ENCODE data around the gene SPON1.

The SPON1 gene

GRCh38 chr11:14021738-14022137 lies 59.2 kb downstream of the SPON1 start:
- TF ChIP-seq, protein P1, sequence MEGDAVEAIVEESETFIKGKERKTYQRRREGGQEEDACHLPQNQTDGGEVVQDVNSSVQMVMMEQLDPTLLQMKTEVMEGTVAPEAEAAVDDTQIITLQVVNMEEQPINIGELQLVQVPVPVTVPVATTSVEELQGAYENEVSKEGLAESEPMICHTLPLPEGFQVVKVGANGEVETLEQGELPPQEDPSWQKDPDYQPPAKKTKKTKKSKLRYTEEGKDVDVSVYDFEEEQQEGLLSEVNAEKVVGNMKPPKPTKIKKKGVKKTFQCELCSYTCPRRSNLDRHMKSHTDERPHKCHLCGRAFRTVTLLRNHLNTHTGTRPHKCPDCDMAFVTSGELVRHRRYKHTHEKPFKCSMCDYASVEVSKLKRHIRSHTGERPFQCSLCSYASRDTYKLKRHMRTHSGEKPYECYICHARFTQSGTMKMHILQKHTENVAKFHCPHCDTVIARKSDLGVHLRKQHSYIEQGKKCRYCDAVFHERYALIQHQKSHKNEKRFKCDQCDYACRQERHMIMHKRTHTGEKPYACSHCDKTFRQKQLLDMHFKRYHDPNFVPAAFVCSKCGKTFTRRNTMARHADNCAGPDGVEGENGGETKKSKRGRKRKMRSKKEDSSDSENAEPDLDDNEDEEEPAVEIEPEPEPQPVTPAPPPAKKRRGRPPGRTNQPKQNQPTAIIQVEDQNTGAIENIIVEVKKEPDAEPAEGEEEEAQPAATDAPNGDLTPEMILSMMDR (IDR thresholded peaks at IDR 0.05; ENCODE audit: insufficient read depth, low read depth, low read length, missing control alignments) = no peak

DNA sequence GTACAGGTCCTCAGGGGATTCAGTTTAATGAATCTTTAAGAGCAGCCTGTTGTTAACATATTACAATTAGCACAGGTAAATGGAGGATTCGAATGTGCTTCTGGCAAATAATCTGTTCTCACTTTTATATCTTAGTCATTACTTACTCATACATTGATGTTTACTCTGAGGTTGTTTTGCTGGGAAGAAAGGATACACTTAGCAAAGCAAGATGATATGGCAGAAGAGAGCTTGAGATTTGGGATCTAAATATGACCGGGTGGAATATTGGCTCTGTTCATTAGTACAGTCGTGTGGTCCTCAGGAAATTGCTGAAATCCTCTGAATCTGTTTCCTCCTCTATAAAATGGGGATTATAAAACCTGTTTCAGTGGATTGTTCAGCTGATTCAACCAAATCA lies 59.7 kb downstream of the SPON1 start:
- TF ChIP-seq, protein P1 (IDR thresholded peaks at IDR 0.05; ENCODE audit: insufficient read depth, low read depth, low read length, missing control alignments) = no peak
- no peak overlapping the region for H3K4me3 ChIP-seq (ENCODE audit: low read depth, low read length)
- no peak for DNase-seq (ENCODE audit: low read depth)

More at GRCh38 chr11:14021738-14022137, 59.2 kb downstream of the SPON1 start:
- no peak overlapping the region for H3K4me3 ChIP-seq (ENCODE audit: low read depth, low read length)
- DNase-seq (ENCODE audit: low read depth) = no peak

DNA sequence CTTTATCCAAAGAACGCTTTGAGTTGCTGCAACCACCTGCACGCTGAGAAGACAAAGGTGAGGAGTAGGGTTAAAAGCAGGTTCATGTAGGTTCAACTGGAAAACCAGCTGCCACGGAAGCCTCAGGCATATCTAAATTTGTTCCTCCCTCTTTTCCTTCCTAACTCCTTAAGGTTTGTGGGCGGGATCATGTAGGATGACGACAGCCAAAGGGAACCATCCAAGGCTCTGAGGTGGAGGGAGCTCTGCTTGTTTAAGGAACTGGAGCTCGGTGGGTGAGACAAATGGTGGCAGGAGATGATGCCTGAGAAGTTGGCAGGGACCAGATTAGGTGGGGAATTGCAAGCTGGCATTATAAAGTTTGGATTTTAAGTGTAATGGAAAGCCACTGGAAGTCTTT lies 60.3 kb downstream of the SPON1 start:
- TF ChIP-seq, protein P1 (IDR thresholded peaks at IDR 0.05; ENCODE audit: insufficient read depth, low read depth, low read length, missing control alignments) = no peak
- DNase-seq (ENCODE audit: low read depth) = no peak
- no peak overlapping the region for H3K4me3 ChIP-seq (ENCODE audit: low read depth, low read length)

DNA sequence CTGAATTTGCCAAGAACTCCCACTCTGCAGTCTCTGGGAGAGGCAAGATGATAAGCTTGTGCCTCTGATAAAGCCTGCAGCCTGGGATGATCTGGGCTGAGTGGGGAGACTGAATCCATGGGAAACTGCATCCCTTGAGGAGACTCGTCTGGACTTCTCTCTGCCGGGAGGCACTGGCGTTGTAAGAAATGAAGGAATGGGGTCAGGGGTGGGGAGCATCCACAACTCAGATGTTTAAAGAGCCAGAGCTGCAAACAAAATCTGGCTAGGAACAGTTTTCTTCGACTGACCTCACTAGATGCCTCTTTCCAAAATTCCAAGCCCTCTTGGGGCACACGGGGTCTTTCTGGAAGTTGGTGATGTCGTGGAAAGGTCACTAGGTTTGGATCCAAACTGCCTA lies 64.4 kb downstream of the SPON1 start:
- TF ChIP-seq, protein P1 (IDR thresholded peaks at IDR 0.05; ENCODE audit: insufficient read depth, low read depth, low read length, missing control alignments) = no peak
- no peak overlapping the region for H3K4me3 ChIP-seq (ENCODE audit: low read depth, low read length)
- DNase-seq (ENCODE audit: low read depth) = no peak

- TF ChIP-seq, protein P1 (IDR thresholded peaks at IDR 0.05; ENCODE audit: insufficient read depth, low read depth, low read length, missing control alignments) = no peak
- no peak for DNase-seq (ENCODE audit: low read depth)
Observed at GRCh38 chr11:14027525-14027924, 65.0 kb downstream of the SPON1 start.

GRCh38 chr11:14029440-14029839 lies 66.9 kb downstream of the SPON1 start:
- no peak overlapping the region for H3K4me3 ChIP-seq (ENCODE audit: low read depth, low read length)
- no peak for DNase-seq (ENCODE audit: low read depth)
- TF ChIP-seq, protein P1 (IDR thresholded peaks at IDR 0.05; ENCODE audit: insufficient read depth, low read depth, low read length, missing control alignments) = no peak

More at GRCh38 chr11:14027525-14027924, 65.0 kb downstream of the SPON1 start:
- H3K4me3 ChIP-seq (ENCODE audit: low read depth, low read length) = no peak overlapping the region

Data from GM12865 (cell line).